ENCODE data around the gene APBB1. TPM values are rescaled to one million over a fixed set of nuclear protein-coding genes. Genes with fewer than 3 reads are reported as not detected.

The APBB1 gene
- total RNA-seq, 1 experiment from 2014 or later, result 24.7 TPM

DNA sequence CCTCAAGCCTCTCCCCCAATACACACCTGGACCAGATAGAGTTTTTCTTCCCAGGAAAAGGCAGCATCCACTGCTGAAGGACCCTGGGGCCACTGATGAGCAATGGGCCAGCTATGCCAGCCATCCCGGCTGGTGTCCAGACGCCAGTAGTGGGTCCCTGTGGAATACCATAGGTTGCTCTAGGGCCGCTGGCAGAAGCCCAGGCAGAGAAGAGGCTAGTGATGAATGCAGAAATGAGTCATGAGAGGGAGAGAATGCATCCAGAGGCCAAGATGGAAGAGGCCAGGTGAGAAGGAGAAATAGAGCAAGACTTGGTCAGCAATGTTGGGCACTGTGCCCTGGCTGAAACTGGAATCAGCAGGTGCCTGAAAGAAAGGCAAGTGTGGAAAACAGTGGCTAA lies 13.0 kb upstream of the APBB1 start:
- BruUV-seq (replicated peaks), result no TSS peak
- Histone ChIP-seq H3K27me3 (ENCODE audit: low read length) (no peaks in the 10 kb centered on the region), H3K9ac (ENCODE audit: low read length) (no peak overlapping the region), H3K9me2 (replicated peaks; ENCODE audit: low read length) (no peaks in the 10 kb centered on the region), H3F3A (ENCODE audit: low read length, unreplicated experiment) (no peaks in the 10 kb centered on the region), H2AFZ (ENCODE audit: low read length) (no peak overlapping the region), H4K20me1 (ENCODE audit: low read length) (no peaks in the 10 kb centered on the region), H3K4me1 (ENCODE audit: insufficient read depth, low read length) (peaks cover 18% of the 10 kb centered on the region), H3K27ac (ENCODE audit: low read length) (no peak overlapping the region), H3K4me3 (ENCODE audit: low read length) (no peak overlapping the region), H3K79me2 (ENCODE audit: low read length) (no peaks in the 10 kb centered on the region), H3K9me3 (ENCODE audit: low read length) (no peaks in the 10 kb centered on the region), H3K4me2 (ENCODE audit: low read length) (no peak overlapping the region), H3K36me3 (ENCODE audit: low read depth, low read length) (no peaks in the 10 kb centered on the region)
- ChIA-PET CTCF (no interaction called here), POLR2A (ENCODE audit: unreplicated experiment) (no interaction called here)
- intact Hi-C loops (cut with micrococcal nuclease), result no loop called here
- ATAC-seq (peak; percentile 93), DNase-seq (peak; percentile 97)
- no peak for TF ChIP-seq EZH2 (IDR thresholded peaks at IDR 0.05; ENCODE audit: low read length, unreplicated experiment)
- TF ChIP-seq EZH2phosphoT487 (IDR thresholded peaks at IDR 0.05; ENCODE audit: borderline replicate concordance, low read length), result no peak
- TF ChIP-seq, protein P1, sequence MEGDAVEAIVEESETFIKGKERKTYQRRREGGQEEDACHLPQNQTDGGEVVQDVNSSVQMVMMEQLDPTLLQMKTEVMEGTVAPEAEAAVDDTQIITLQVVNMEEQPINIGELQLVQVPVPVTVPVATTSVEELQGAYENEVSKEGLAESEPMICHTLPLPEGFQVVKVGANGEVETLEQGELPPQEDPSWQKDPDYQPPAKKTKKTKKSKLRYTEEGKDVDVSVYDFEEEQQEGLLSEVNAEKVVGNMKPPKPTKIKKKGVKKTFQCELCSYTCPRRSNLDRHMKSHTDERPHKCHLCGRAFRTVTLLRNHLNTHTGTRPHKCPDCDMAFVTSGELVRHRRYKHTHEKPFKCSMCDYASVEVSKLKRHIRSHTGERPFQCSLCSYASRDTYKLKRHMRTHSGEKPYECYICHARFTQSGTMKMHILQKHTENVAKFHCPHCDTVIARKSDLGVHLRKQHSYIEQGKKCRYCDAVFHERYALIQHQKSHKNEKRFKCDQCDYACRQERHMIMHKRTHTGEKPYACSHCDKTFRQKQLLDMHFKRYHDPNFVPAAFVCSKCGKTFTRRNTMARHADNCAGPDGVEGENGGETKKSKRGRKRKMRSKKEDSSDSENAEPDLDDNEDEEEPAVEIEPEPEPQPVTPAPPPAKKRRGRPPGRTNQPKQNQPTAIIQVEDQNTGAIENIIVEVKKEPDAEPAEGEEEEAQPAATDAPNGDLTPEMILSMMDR (conservative IDR thresholded peaks at IDR 0.05; ENCODE audit: low read depth, low read length), result no peak

DNA sequence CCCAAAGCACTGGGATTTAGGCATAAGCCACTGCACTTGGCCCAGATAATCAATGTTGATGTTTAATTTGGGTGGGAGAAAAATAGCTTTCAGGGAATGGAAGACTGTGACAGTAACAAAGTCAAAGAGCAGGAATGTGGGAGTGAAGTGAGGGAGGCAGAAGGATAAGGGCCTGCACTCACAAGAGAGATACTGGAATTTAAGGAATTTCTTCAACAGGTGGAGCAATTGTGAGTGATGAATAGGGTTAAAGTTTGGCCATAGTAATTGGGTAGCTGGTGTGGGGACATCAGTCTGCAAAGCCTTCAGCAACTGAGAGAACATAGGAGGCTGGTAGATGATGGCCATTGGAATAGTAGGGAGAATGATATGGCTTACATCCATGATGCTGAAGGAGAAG lies 8.6 kb upstream of the APBB1 start:
- Histone ChIP-seq H3K9me3 (ENCODE audit: low read length) (no peaks in the 10 kb centered on the region), H3K4me2 (ENCODE audit: low read length) (no peak overlapping the region), H4K20me1 (ENCODE audit: low read length) (no peaks in the 10 kb centered on the region), H2AFZ (ENCODE audit: low read length) (no peak overlapping the region), H3K79me2 (ENCODE audit: low read length) (no peaks in the 10 kb centered on the region), H3K9me2 (replicated peaks; ENCODE audit: low read length) (no peaks in the 10 kb centered on the region), H3K4me1 (ENCODE audit: insufficient read depth, low read length) (peaks cover 14% of the 10 kb centered on the region), H3K9ac (ENCODE audit: low read length) (no peak overlapping the region), H3K36me3 (ENCODE audit: low read depth, low read length) (no peaks in the 10 kb centered on the region), H3K27ac (ENCODE audit: low read length) (no peak overlapping the region), H3K27me3 (ENCODE audit: low read length) (no peaks in the 10 kb centered on the region), H3F3A (ENCODE audit: low read length, unreplicated experiment) (no peaks in the 10 kb centered on the region), H3K4me3 (ENCODE audit: low read length) (no peak overlapping the region)
- ATAC-seq (no peak), DNase-seq (no peak)
- BruUV-seq (replicated peaks), result no TSS peak
- ChIA-PET CTCF (interaction anchor here (0.5 kb wide), 1 partner anchor 13 kb away, joined by 4 read pairs; the partner anchor contains the start of gene HPX), POLR2A (ENCODE audit: unreplicated experiment) (no interaction called here)
- no peak for TF ChIP-seq EZH2 (IDR thresholded peaks at IDR 0.05; ENCODE audit: low read length, unreplicated experiment)
- TF ChIP-seq, protein P1 (conservative IDR thresholded peaks at IDR 0.05; ENCODE audit: low read depth, low read length), result no peak
- no peak for TF ChIP-seq EZH2phosphoT487 (IDR thresholded peaks at IDR 0.05; ENCODE audit: borderline replicate concordance, low read length)
- intact Hi-C loops (cut with micrococcal nuclease), result no loop called here

DNA sequence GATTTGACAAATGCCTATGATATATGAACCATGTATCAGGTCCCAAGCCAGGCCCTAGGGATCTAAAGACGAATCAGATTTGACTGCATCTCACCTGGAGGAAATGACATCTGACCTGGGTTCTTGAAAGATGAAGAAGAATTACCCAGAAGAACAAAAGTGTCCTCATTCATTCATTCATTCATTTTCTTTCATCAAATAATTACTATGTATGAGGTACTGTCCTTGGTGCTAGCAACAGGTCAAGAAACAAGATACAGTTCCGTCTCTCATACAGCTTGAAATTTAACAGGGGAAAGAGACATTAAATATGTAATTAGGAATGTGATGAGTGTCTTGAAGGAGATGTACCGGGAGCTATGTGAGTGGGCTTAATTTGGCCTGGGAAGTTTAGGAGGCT lies 1.8 kb upstream of the APBB1 start:
- no peak for ATAC-seq
- Histone ChIP-seq H3K36me3 (ENCODE audit: low read depth, low read length) (no peaks in the 10 kb centered on the region), H3K9me2 (replicated peaks; ENCODE audit: low read length) (no peaks in the 10 kb centered on the region), H3K4me2 (ENCODE audit: low read length) (no peak overlapping the region), H3K27me3 (ENCODE audit: low read length) (no peaks in the 10 kb centered on the region), H3K79me2 (ENCODE audit: low read length) (no peaks in the 10 kb centered on the region), H3K27ac (ENCODE audit: low read length) (no peak overlapping the region), H3K9ac (ENCODE audit: low read length) (no peak overlapping the region), H4K20me1 (ENCODE audit: low read length) (no peaks in the 10 kb centered on the region), H2AFZ (ENCODE audit: low read length) (no peak overlapping the region), H3K4me1 (ENCODE audit: insufficient read depth, low read length) (peaks cover 4% of the 10 kb centered on the region; the same call in 1 of the 2 replicates), H3F3A (ENCODE audit: low read length, unreplicated experiment) (no peaks in the 10 kb centered on the region), H3K4me3 (ENCODE audit: low read length) (no peak overlapping the region), H3K9me3 (ENCODE audit: low read length) (no peaks in the 10 kb centered on the region)
- POLR2A ChIA-PET (ENCODE audit: unreplicated experiment), result interaction anchor here (0.6 kb wide), 1 partner anchor 11 kb away, joined by 3 read pairs; no protein-coding TSS in a partner anchor
- DNase-seq, result no peak
- TF ChIP-seq, protein P1 (conservative IDR thresholded peaks at IDR 0.05; ENCODE audit: low read depth, low read length), result no peak
- no peak for TF ChIP-seq EZH2 (IDR thresholded peaks at IDR 0.05; ENCODE audit: low read length, unreplicated experiment)
- TF ChIP-seq EZH2phosphoT487 (IDR thresholded peaks at IDR 0.05; ENCODE audit: borderline replicate concordance, low read length), result no peak
- BruUV-seq (replicated peaks), result no TSS peak
- CTCF ChIA-PET, result no interaction called here
- intact Hi-C loops (cut with micrococcal nuclease), result no loop called here
